Mononuclear cell (primary cell): ENCODE results near the gene MRPL17. TPM values are rescaled to one million over a fixed set of nuclear protein-coding genes. Genes with fewer than 3 reads are reported as not detected.
"Not testable (repeated sequence)": the region's sequence is repeated elsewhere in the genome, so short reads cannot be mapped to it uniquely, and the experiment has no call there.

Experiments used
- H3K27me3 ChIP-seq: 2 replicates; pipeline ENCODE4 v1.6.0; 2011; ENCODE audit warnings: low read length, control low read depth; ENCODE audit not compliant: insufficient read depth
- H3K4me1 ChIP-seq: 2 replicates; pipeline ENCODE4 v1.5.1; 2011; ENCODE audit warnings: mild to moderate bottlenecking, low read length, control low read depth; ENCODE audit not compliant: insufficient read depth
- H3K4me3 ChIP-seq: 2 replicates; pipeline ENCODE4 v1.5.1; 2011; ENCODE audit warnings: mild to moderate bottlenecking, low read length, moderate library complexity
- H3K9me3 ChIP-seq: 2 replicates; pipeline ENCODE4 v1.5.1; 2011; ENCODE audit warnings: low read depth, mild to moderate bottlenecking, control low read depth, low read length
- total RNA-seq: library from RNA; depleted of rRNA; stranded (reverse); fragments of >200 nt; gene quantifications from one replicate; pipeline ENCODE4 v1.2.3, GENCODE V29; 2012

Gene MRPL17
- 9.0 TPM for total RNA-seq

DNA sequence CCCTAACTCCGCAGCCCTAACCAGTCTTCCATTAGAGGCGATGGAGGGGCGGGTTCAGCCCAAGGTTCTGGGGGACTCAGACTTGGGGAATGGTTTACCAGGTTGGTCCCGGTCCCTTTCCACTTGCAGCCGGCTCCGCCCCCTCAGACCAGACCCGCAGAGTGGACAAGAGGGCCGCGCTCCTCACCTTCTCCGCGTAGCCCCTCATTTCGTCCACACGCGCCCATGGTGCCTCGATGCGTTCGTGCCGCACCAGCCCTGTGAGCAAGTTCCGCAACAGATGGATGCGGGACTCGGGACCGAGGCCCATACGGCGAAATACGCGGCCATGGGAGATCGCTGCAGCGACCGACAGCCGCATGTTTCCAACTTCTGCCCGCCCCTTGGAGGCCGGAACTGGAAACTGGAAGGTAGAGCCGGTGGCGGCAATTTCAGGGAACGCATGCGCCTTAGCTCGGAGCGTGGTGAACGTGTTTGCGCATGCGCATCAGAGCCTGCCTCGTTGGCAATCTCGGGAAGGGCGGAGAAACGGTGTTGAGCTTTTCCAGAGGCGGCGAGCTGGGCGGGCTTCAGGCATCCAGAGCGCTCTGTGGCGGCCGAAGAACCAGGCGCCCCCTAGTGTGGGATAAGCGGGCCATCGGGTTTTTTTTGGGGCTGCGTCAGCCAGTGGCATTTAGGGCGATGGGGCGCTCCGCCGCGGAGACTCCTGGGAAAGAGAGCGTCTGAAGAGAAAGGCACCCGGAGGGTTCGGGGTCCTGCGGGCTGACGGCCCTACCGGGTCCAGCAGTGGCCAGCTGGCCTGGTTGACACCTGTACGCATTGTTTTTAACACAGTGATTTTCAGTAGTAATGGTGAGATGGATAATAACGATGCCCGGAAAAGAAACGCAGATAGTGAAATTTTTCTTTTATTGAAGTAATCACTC, at the start of gene MRPL17:
Gene MRPL17, minus strand, starts transcription at position 405 of the 926 bp plus-strand sequence. Its CDS starts 44 bp downstream, at position 361.
- H3K4me1 ChIP-seq = peaks cover 20% of the 10 kb centered on the region
- no peaks in the 10 kb centered on the region for H3K27me3 ChIP-seq
- peak within 1 kb of the TSS; percentile 99 for H3K4me3 ChIP-seq
- no peaks in the 10 kb centered on the region for H3K9me3 ChIP-seq

DNA sequence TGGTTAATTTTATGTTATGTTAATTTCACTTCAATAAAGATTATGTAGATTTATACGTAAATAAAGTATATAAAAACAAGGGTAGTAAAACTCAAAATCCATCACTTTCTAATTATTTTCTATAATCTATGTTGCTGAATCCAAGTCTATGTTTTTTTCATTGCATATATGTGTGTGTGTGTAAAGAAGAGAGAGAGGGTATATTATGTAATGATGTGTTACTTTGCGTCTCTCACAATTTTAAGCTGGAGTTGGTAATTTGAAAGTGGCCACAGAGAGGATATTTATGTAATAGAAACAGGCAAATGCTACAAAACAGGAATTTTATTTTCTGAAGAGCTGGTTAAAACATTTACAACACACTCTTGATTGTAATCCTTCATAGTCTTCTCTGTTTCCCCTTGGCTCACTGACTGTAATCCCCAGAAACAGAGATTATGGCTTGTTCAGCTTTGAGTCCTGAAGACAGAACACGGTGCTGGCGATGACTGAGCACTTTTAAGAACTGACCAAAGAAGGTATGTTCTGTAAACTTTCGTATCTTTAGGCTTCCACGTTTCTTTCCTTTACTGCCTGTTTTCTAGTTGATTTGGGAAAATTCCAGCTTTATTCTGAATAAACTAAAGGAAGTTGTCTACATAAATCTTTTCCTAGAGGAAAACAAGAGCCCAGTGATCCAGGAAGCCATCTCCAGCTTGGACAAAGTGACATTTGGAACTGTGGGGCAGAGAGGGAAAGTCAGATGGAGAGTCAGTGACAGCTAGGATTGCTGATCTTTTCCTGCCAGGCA, 45.0 kb upstream of the MRPL17 start:
- Histone ChIP-seq H3K27me3 (no peaks in the 10 kb centered on the region), H3K4me3 (no peak overlapping the region), H3K9me3 (peaks cover 10% of the 10 kb centered on the region), H3K4me1 (peaks cover 14% of the 10 kb centered on the region)

DNA sequence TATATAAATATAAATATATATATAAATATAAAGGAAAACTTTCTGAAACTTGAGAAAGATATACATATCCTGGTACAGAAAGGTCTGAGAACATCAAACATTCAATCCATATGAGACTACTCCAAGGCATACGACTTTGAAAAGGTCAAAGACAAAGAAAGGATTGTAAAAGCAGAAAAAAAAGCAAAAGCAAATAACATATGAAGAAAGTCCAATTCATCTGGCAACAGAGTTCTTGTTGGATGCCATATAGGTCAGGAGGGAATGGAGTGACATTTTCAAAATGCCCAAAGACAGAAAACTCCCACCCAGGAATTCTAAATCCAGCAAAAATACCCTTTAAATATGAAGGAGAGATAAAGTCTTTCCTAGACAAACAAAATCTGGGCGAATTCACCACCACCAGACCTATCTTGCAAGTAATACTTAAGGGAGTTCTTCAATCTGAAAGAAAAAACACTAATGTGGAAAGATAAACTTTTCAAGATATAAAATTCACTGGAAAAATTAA, 42.3 kb upstream of the MRPL17 start:
- peaks cover 30% of the 10 kb centered on the region for H3K4me1 ChIP-seq

DNA sequence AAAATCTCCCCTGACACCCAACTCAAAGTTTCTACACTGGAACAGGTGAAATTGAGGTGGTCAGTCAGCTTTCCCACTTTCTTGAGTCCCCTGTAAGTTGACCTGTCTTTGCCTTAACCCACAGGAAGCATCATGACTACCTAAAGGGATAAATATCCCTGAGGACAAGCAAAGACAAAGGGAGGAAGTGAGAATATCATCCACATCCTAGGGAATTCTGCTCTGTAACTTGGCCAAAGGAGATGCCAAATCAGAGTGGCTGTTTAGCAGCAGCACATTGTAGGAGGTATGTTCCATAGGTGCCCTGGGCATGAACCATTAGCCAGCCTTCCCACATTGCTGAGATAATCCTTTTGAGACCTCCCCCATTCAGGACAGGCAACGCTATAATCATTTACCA, 40.9 kb upstream of the MRPL17 start:
- H3K9me3 ChIP-seq = peaks cover 10% of the 10 kb centered on the region
- peaks cover 27% of the 10 kb centered on the region for H3K4me1 ChIP-seq
- no peaks in the 10 kb centered on the region for H3K27me3 ChIP-seq
- H3K4me3 ChIP-seq = no peak overlapping the region

More for the DNA sequence above, 42.3 kb upstream of the MRPL17 start:
- Histone ChIP-seq H3K27me3 (no peaks in the 10 kb centered on the region), H3K4me3 (no peak overlapping the region), H3K9me3 (peaks cover 10% of the 10 kb centered on the region)

DNA sequence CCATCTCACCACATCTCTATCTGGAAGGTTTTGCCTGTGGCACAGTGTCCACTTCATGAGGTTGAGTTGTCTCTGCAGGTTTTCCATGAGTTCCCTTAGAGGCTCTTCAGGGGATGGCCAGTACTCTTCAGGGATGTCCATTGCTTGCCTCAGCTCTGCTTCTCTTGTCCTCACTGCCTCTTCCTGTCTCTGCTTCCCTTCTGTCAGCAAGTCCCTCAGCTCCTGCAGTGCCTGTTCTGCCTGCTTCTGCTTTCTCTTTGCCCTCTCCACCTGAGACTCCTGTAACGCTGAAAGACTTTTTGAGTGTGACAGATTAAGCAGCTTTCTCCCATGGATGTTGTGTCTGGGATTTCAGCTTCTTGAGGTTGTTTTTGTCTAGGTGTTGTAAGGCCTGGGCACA, 38.2 kb upstream of the MRPL17 start:
- H3K4me3 ChIP-seq = no peak overlapping the region
- peaks cover 34% of the 10 kb centered on the region for H3K4me1 ChIP-seq
- no peaks in the 10 kb centered on the region for H3K9me3 ChIP-seq
- no peaks in the 10 kb centered on the region for H3K27me3 ChIP-seq

DNA sequence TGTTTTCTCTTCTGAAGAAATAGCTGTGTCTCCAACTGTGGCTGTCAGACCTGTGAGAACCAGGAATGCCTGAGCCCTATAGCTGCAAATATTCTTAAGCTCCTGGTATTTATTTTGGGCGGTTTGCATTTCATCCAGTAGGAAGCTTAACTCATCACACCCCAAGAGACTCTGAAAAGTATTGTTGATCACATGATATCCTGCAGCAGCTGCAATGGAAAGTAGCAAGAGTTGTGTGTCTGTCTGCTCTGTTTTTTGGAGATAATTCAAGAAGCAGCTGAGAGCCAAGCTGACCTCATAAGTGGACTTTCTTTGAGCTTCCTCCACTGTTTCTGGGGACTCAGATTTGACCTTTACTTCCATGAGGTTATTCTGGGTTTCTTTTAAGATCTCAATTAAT, 36.4 kb upstream of the MRPL17 start:
- Histone ChIP-seq H3K9me3 (no peaks in the 10 kb centered on the region), H3K4me1 (peaks cover 29% of the 10 kb centered on the region), H3K27me3 (no peaks in the 10 kb centered on the region), H3K4me3 (no peak overlapping the region)

DNA sequence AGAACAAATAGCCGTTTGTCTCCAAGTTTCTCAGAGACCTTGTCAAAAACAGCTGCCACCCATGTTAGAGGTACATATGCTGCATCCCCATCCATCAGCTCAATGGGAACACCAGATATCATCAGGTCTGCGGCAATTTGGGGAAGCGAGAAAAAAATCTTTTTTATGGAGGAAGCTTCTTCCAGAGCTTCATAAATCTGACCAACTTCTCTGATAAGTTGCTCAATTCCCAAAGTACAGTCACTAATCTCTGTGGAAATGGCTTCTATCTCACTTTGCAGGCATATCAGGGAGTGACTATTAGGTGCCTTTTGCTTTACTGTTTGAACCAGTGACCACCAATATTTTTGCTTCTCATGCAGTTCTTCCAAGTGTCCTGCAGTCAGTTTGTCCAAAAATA, 34.3 kb upstream of the MRPL17 start:
- Histone ChIP-seq H3K9me3 (no peaks in the 10 kb centered on the region), H3K4me3 (no peak overlapping the region), H3K27me3 (no peaks in the 10 kb centered on the region), H3K4me1 (peaks cover 29% of the 10 kb centered on the region)

DNA sequence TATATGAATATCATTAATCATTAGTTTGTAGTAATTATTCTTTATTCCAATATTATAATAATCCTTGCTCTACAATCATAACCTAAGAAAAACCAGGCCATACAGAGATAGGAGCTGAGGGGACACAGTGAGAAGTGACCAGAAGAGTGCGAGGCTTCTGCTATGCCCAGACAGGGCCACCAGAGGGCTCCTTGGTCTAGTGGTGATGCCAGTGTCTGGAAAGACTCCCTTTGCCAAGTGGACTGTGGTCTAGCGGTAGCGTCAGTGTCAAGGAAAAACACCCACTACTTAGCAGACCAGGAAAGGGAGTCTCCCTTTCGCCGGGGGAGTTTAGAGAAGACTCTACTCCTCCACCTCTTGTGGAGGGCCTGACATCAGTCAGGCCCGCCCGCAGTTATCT, 28.4 kb upstream of the MRPL17 start:
- H3K4me3 ChIP-seq, H3K4me1 ChIP-seq, H3K27me3 ChIP-seq, H3K9me3 ChIP-seq: not testable (repeated sequence)

DNA sequence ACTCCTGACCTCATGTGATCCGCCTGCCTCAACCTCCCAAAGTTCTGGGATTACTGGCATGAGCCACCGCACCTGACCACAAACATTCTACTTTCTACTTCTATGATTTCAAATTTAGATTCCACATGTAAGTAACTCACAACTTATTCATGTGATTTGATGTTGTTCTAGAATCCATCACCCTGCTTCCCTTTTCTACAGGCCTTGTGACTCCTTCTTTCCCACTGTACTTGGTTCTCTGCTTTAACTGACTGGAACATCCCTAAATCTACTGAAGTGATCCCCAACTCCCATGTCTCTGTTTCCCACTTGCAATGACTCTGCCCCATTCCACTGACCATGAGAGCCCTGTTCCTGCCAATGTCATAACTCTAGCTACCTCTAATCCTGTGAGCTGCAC, 25.7 kb upstream of the MRPL17 start:
- no peaks in the 10 kb centered on the region for H3K9me3 ChIP-seq
- no peak overlapping the region for H3K4me3 ChIP-seq
- no peaks in the 10 kb centered on the region for H3K27me3 ChIP-seq
- H3K4me1 ChIP-seq = peaks cover 3% of the 10 kb centered on the region

DNA sequence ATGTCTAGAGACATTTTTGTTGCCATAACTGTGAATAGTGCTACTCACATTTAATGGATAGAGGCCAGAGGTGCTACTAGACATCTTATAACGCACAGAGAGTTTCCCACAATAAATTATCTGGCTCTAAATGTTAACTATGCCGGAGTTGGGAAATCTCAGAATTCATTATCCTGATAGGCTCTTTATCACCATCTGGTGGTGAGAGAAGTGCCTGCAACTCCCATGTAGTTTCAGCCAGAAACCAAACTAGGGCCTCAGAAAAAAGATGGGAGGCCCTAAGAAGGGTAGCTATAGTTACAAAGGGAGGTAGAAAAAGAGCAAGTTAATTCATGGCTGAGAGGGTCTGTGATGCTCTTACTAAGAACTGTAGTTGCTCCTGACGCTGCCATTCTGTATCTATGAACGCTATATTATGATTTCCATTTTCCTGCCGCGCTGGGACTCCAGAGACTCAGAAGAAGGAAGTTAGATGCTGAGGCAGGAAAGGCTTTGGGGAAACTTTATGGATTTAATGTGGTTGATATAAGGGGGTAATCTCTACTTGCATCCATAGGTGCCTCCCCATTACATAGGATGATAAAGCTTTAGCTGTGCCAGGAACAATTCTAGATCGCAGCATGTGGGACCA, 22.9 kb upstream of the MRPL17 start:
- Histone ChIP-seq H3K4me1 (peaks cover 5% of the 10 kb centered on the region), H3K9me3 (no peaks in the 10 kb centered on the region), H3K4me3 (no peak overlapping the region), H3K27me3 (no peaks in the 10 kb centered on the region)

DNA sequence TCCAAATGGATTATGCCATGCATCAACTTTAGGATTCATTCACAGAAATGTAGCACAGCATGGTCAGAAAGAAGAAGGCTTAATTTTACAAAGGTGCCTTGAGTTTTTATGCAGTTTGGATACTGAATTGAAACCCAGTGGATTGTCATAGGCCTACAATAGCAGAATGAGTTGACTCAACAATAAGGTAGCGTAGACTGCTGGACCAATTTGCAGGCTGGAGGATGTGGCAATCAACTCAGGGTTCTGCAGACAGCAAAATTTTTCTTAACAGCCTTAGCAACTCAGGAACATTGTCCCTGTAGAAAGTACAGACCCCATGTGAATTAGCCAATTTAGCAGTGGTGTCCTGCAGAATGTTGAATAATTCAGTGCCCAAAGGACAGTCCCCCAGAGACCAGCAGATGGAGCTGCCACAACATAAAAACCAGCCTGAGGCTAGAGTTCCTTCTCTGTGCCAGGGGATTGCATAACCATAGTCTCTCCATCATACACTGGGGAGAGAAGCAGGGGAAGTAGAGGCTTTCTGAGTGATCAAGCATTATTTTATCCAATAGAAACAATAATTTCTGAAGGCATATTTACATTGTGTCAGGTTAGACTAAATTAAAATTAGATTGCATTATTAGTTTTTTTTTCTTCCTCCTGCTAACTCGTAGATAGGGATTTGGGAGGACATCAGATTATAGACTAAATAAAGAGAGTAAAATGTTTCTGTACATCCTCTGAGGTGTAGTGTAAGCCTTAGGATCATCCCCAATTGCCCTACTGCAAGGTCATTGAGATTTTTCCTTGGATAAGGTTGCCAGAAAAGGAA, 20.3 kb upstream of the MRPL17 start:
- no peaks in the 10 kb centered on the region for H3K9me3 ChIP-seq
- no peak overlapping the region for H3K4me3 ChIP-seq
- H3K27me3 ChIP-seq = no peaks in the 10 kb centered on the region
- H3K4me1 ChIP-seq = peaks cover 5% of the 10 kb centered on the region

DNA sequence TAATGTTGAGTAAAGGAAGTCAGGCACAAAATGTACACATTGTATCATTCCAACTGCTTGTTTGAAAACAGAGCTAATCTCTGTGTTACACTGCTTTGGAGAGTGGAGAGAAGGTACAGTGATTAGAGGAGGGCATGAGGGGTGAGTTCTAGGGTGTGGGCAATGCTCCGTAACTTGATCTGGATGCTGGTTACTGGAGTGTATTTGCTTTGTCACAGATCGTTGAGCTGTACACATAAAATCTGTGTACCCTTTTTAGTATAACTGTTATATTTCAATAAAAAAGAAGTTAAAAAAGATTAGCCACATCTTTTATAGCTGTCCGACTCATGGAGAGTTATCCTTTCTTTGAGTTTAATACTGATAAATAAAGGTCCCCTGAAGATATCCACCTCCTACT, 18.8 kb upstream of the MRPL17 start:
- not testable (repeated sequence) for H3K27me3 ChIP-seq, H3K9me3 ChIP-seq, H3K4me3 ChIP-seq, H3K4me1 ChIP-seq

DNA sequence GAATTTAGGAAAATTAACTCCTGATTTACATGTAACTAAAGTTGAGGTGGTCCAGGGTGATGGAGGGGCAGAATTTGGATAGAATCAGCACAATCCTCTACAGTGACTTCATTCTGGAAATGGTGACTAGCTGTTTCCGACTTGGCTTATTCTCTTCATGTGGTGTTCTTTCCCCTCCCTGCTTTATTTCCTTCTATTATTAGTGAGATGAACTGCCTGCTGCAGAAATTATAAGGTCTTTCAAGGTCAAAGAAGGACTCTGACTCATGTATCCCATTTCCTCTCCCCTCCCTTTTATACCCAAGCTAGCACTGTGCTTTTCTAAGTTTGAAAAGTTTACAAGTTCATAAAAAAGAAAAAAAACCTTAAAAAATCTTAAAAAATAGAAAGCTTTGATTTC, 12.2 kb upstream of the MRPL17 start:
- Histone ChIP-seq H3K27me3 (no peaks in the 10 kb centered on the region), H3K9me3 (no peaks in the 10 kb centered on the region), H3K4me3 (no peak overlapping the region), H3K4me1 (peaks cover 9% of the 10 kb centered on the region)

DNA sequence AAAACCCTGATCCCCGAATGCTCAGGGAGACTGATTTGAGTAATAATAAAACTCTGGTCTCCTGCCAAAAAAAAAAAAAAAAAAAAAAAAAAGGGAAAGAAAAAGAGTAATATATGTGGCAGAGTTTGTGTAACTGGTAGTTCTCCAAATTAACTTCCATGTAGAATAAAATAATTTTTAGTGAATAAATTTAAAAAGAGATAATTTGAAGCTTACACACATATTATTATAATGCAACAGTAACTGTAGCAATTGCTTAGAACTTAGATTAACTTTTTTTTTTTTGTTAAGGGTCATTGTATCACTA, 11.0 kb upstream of the MRPL17 start:
- H3K9me3 ChIP-seq = no peaks in the 10 kb centered on the region
- peaks cover 9% of the 10 kb centered on the region for H3K4me1 ChIP-seq
- no peaks in the 10 kb centered on the region for H3K27me3 ChIP-seq
- no peak overlapping the region for H3K4me3 ChIP-seq
